Neural cell (in vitro differentiated cells): ENCODE data around the gene SLC35B1. TPM values are rescaled to one million over a fixed set of nuclear protein-coding genes. Genes with fewer than 3 reads are reported as not detected.

Source experiments
- H2AFZ ChIP-seq: fragments of 200-600, 300-800 bp; sonication (generic), shearing (Covaris generic); 2 replicates; pipeline ENCODE4 v1.6.0; 2014; ENCODE audit warnings: low read depth, mild to moderate bottlenecking, antibody characterized with exemption, low read length, moderate library complexity
- H3F3A ChIP-seq: fragments of 200-600 bp; shearing (Covaris generic); 2 replicates; pipeline ENCODE4 v1.6.1; 2016; ENCODE audit warnings: mild to moderate bottlenecking, moderate library complexity, mixed read lengths, antibody characterized with exemption, low read length; ENCODE audit not compliant: insufficient read depth, poor library complexity, severe bottlenecking
- H3K27ac ChIP-seq: fragments of 200-600, 300-800 bp; sonication (generic), shearing (Covaris generic); 2 replicates; pipeline ENCODE4 v1.5.1; 2014; ENCODE audit warnings: mild to moderate bottlenecking, low read length, moderate library complexity
- H3K27me3 ChIP-seq: fragments of 300-800, 200-600 bp; sonication (generic), shearing (Covaris generic); 2 replicates; pipeline ENCODE4 v1.6.0; 2014; ENCODE audit warnings: mild to moderate bottlenecking, low read depth, low read length, moderate library complexity; ENCODE audit not compliant: insufficient read depth
- H3K36me3 ChIP-seq: fragments of 300-800, 200-600 bp; sonication (generic), shearing (Covaris generic); 2 replicates; pipeline ENCODE4 v1.5.1; 2014; ENCODE audit warnings: mild to moderate bottlenecking, antibody characterized with exemption, low read length, moderate library complexity; ENCODE audit not compliant: insufficient read depth
- H3K4me2 ChIP-seq: fragments of 300-800, 200-600 bp; sonication (generic), shearing (Covaris generic); 2 replicates; pipeline ENCODE4 v1.6.0; 2014; ENCODE audit warnings: mild to moderate bottlenecking, low read length
- H3K4me3 ChIP-seq: fragments of 300-800, 200-600 bp; sonication (generic), shearing (Covaris generic); 2 replicates; pipeline ENCODE4 v1.5.1; 2014; ENCODE audit warnings: mild to moderate bottlenecking, low read length, moderate library complexity
- H3K79me2 ChIP-seq: fragments of 200-600 bp; shearing (Covaris generic); replicated peaks from 2 replicates; pipeline ENCODE4 v1.6.0; 2014; ENCODE audit warnings: mild to moderate bottlenecking, low read length, moderate library complexity; ENCODE audit not compliant: insufficient read depth
- H3K9ac ChIP-seq: fragments of 300-800, 200-600 bp; sonication (generic), shearing (Covaris generic); 2 replicates; pipeline ENCODE4 v1.6.1; 2016; ENCODE audit warnings: mild to moderate bottlenecking, low read length, mixed read lengths
- H3K9me2 ChIP-seq: fragments of 200-600 bp; shearing (Covaris generic); 2 replicates; pipeline ENCODE4 v1.6.1; 2016; ENCODE audit warnings: mild to moderate bottlenecking, low read length, mixed read lengths; ENCODE audit not compliant: insufficient read depth
- H3K9me3 ChIP-seq: fragments of 200-600, 300-800 bp; sonication (generic), shearing (Covaris generic); 2 replicates; pipeline ENCODE4 v1.6.1; 2016; ENCODE audit warnings: mild to moderate bottlenecking, mixed run types, low read length, moderate library complexity, mixed read lengths
- H4K20me1 ChIP-seq: fragments of 200-600 bp; shearing (Covaris generic); 2 replicates; pipeline ENCODE4 v1.6.1; 2016; ENCODE audit warnings: mild to moderate bottlenecking, mixed run types; ENCODE audit not compliant: insufficient read depth
- EP300 ChIP-seq: fragments of 450-650 bp; conservative IDR thresholded peaks from 2 replicates; pipeline ENCODE4 v1.6.1; 2014; ENCODE audit warnings: antibody characterized with exemption, mild to moderate bottlenecking, moderate library complexity; ENCODE audit not compliant: poor library complexity, severe bottlenecking
- EZH2 ChIP-seq: fragments of 200-600, 300-800 bp; shearing (Covaris generic), sonication (generic); IDR thresholded peaks from 2 replicates; pipeline ENCODE4 v1.6.1; 2014; ENCODE audit warnings: antibody characterized with exemption, low read length, borderline replicate concordance, mild to moderate bottlenecking; ENCODE audit not compliant: insufficient read depth, poor library complexity, severe bottlenecking
- MXI1 ChIP-seq: fragments of 450-650 bp; conservative IDR thresholded peaks from 2 replicates; pipeline ENCODE4 v1.6.1; 2014; ENCODE audit warnings: antibody characterized with exemption, mild to moderate bottlenecking; ENCODE audit not compliant: poor library complexity, severe bottlenecking
- POLR2AphosphoS5 ChIP-seq: IDR thresholded peaks from 2 replicates; pipeline ENCODE4 v1.6.1; 2012
- RAD21 ChIP-seq: fragments of 450-650 bp; conservative IDR thresholded peaks from 2 replicates; pipeline ENCODE4 v1.6.1; 2014; ENCODE audit warnings: antibody characterized with exemption, mild to moderate bottlenecking, moderate library complexity
- SMC3 ChIP-seq: fragments of 450-650 bp; conservative IDR thresholded peaks from 2 replicates; pipeline ENCODE4 v1.6.1; 2014; ENCODE audit warnings: antibody characterized with exemption, mild to moderate bottlenecking, moderate library complexity; ENCODE audit not compliant: poor library complexity
- TAF1 ChIP-seq: IDR thresholded peaks from 2 replicates; pipeline ENCODE4 v1.6.1; 2012; ENCODE audit warnings: low read depth
- polyA plus RNA-seq: library from polyadenylated mRNA; depleted of rRNA; stranded (reverse); fragments of >200 nt; gene quantifications from 2 replicates; pipeline ENCODE4 v1.2.3, GENCODE V29; 2014
- TF ChIP-seq, protein P1 (sequence below): IDR thresholded peaks from 2 replicates; pipeline ENCODE4 v1.6.1; 2012; ENCODE audit warnings: borderline replicate concordance
- TF ChIP-seq, protein P2 (sequence below): fragments of 450-650 bp; IDR thresholded peaks from 2 replicates; pipeline ENCODE4 v1.5.1; 2014; ENCODE audit warnings: antibody characterized with exemption, mild to moderate bottlenecking, moderate library complexity; ENCODE audit not compliant: poor library complexity, severe bottlenecking

Gene SLC35B1
- polyA plus RNA-seq, 1 donor from 2014 or later, result 120 TPM

DNA sequence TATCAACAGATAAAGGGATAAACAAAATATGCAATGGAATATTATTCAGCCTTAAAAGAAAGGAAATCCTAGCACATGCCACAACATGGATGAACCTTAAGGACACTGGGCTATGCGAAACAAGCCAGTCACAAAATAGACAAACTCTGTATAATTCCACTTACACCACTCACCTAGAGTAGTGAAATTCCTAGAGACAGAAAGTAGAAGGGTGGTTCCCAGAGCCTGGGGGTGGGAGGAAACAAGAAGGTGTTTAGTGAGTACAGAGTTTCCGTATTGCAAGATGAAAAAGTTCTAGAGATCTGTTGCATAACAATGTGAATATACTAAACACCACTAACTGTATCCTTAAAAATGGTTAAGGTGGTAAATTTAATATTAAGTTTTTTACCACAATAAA is 39.9 kb downstream of the SLC35B1 start:
- TF ChIP-seq POLR2AphosphoS5 (no peak), EZH2 (no peak), EP300 (no peak), SMC3 (no peak), MXI1 (no peak), RAD21 (no peak), TAF1 (no peak)
- TF ChIP-seq, protein P1, sequence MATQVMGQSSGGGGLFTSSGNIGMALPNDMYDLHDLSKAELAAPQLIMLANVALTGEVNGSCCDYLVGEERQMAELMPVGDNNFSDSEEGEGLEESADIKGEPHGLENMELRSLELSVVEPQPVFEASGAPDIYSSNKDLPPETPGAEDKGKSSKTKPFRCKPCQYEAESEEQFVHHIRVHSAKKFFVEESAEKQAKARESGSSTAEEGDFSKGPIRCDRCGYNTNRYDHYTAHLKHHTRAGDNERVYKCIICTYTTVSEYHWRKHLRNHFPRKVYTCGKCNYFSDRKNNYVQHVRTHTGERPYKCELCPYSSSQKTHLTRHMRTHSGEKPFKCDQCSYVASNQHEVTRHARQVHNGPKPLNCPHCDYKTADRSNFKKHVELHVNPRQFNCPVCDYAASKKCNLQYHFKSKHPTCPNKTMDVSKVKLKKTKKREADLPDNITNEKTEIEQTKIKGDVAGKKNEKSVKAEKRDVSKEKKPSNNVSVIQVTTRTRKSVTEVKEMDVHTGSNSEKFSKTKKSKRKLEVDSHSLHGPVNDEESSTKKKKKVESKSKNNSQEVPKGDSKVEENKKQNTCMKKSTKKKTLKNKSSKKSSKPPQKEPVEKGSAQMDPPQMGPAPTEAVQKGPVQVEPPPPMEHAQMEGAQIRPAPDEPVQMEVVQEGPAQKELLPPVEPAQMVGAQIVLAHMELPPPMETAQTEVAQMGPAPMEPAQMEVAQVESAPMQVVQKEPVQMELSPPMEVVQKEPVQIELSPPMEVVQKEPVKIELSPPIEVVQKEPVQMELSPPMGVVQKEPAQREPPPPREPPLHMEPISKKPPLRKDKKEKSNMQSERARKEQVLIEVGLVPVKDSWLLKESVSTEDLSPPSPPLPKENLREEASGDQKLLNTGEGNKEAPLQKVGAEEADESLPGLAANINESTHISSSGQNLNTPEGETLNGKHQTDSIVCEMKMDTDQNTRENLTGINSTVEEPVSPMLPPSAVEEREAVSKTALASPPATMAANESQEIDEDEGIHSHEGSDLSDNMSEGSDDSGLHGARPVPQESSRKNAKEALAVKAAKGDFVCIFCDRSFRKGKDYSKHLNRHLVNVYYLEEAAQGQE, result no peak
- TF ChIP-seq, protein P2, sequence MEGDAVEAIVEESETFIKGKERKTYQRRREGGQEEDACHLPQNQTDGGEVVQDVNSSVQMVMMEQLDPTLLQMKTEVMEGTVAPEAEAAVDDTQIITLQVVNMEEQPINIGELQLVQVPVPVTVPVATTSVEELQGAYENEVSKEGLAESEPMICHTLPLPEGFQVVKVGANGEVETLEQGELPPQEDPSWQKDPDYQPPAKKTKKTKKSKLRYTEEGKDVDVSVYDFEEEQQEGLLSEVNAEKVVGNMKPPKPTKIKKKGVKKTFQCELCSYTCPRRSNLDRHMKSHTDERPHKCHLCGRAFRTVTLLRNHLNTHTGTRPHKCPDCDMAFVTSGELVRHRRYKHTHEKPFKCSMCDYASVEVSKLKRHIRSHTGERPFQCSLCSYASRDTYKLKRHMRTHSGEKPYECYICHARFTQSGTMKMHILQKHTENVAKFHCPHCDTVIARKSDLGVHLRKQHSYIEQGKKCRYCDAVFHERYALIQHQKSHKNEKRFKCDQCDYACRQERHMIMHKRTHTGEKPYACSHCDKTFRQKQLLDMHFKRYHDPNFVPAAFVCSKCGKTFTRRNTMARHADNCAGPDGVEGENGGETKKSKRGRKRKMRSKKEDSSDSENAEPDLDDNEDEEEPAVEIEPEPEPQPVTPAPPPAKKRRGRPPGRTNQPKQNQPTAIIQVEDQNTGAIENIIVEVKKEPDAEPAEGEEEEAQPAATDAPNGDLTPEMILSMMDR, result no peak
- Histone ChIP-seq H3K9ac (no peak overlapping the region), H4K20me1 (no peaks in the 10 kb centered on the region), H3K36me3 (no peaks in the 10 kb centered on the region), H3K27ac (no peak overlapping the region), H3K27me3 (no peaks in the 10 kb centered on the region), H3K4me2 (no peak overlapping the region), H2AFZ (no peak overlapping the region), H3K4me3 (no peak overlapping the region), H3K9me2 (no peaks in the 10 kb centered on the region), H3F3A (no peaks in the 10 kb centered on the region), H3K9me3 (no peaks in the 10 kb centered on the region), H3K79me2 (peaks cover 28% of the 10 kb centered on the region)

DNA sequence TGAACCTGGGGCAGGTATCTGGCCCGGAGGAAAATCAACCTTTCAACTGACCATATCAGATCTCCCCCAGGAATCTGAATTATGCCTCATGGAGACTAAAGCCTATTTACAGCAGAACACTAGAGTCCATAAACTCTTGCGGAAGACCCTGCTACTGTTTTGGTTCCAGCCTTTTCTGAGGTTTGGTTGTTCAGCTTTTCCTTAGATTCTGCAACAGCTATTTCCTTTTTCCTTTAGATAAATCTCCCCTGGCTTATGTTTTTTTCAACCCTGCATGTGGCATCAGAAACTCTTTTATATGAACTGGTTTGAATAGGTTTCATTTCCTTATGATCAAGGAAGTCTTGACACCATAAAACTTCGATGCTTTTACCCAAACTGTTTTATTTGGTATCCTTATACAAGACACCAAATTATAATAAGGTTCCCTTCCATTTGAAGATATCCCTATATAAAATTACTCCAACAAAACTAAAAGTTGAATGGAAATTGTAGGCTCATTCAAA is 43.0 kb downstream of the SLC35B1 start:
- Histone ChIP-seq H3F3A (no peaks in the 10 kb centered on the region), H4K20me1 (no peaks in the 10 kb centered on the region), H3K9ac (no peak overlapping the region), H3K9me2 (no peaks in the 10 kb centered on the region), H3K4me3 (no peak overlapping the region), H2AFZ (no peak overlapping the region), H3K4me2 (no peak overlapping the region), H3K79me2 (peaks cover 15% of the 10 kb centered on the region), H3K27ac (no peak overlapping the region), H3K36me3 (no peaks in the 10 kb centered on the region), H3K27me3 (no peaks in the 10 kb centered on the region), H3K9me3 (no peaks in the 10 kb centered on the region)
- no peak for TF ChIP-seq RAD21
- no peak for TF ChIP-seq POLR2AphosphoS5
- TF ChIP-seq MXI1, result no peak
- TF ChIP-seq, protein P1, result no peak
- TF ChIP-seq EZH2, result no peak
- TF ChIP-seq SMC3, result no peak
- TF ChIP-seq TAF1, result no peak
- TF ChIP-seq, protein P2, result no peak
- no peak for TF ChIP-seq EP300
